Transverse colon (tissue), 4 donors: ENCODE results near the gene MYLK.
"Not testable (repeated sequence)": the region's sequence is repeated elsewhere in the genome, so short reads cannot be mapped to it uniquely, and the experiment has no call there.

Source experiments
- CTCF ChIP-seq, 5 experiments: fragments of 200-600 bp in 3 of 5; fragments of 450-650 bp in 2 of 5; sonication (generic) in 3 of 5; IDR thresholded peaks; 1 replicate in 2 of 5; 2 replicates in 3 of 5; pipeline ENCODE4 v1.5.1; 2016 to 2017; ENCODE audit warnings: antibody characterized with exemption in 5 of 5, inconsistent platforms in 3 of 5, mild to moderate bottlenecking in 2 of 5, moderate library complexity in 1 of 5
- EP300 ChIP-seq: sonication (generic); formaldehyde crosslinking; IDR thresholded peaks from one replicate; pipeline ENCODE4 v1.6.1; 2017; ENCODE audit warnings: antibody characterized with exemption, low read depth
- POLR2A ChIP-seq: fragments of 450-650 bp; IDR thresholded peaks from one replicate; pipeline ENCODE4 v1.6.1; 2016; ENCODE audit warnings: antibody characterized with exemption, mild to moderate bottlenecking, moderate library complexity
- POLR2AphosphoS5 ChIP-seq, 3 donors: sonication (generic); formaldehyde crosslinking; IDR thresholded peaks; one replicate each; pipeline ENCODE4 v1.6.1; 2016; ENCODE audit warnings: antibody characterized with exemption in 3 of 3

- TF ChIP-seq CTCF (IDR thresholded peaks at IDR 0.05); POLR2AphosphoS5 (IDR thresholded peaks at IDR 0.05); POLR2A; EP300: not testable (repeated sequence)
Measured at GRCh38 chr3:123611674-123612073, 272.5 kb downstream of the MYLK start.
